COR-L47 (cell line): ENCODE measurements around the gene CHMP1B.
"Not testable (repeated sequence)": the region's sequence is repeated elsewhere in the genome, so short reads cannot be mapped to it uniquely, and the experiment has no call there.

ENCODE experiments used
- DNase-seq: peaks from one replicate; lab custom pipeline; 2025; lab: John Stamatoyannopoulos, UW

CHMP1B gene

DNA sequence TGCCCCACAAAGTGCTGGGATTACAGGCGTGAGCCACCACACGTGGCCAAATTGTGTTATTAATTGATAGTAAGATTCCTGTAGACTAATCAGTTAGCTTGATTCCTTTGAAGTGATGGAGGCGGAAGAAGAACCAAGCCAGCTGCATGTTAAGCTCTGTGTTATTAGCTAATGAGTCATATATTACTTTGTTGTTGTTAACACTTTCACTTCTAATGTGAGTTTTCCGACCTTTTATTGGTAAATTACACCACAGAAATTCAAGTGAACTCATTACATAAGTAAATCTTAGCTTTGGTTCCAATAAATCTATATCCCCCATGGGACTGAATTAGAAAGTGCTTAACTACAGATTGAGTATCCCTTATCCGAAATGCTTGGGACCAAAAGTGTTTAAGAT is 20.3 kb downstream of the CHMP1B start:
- no peak for DNase-seq

DNA sequence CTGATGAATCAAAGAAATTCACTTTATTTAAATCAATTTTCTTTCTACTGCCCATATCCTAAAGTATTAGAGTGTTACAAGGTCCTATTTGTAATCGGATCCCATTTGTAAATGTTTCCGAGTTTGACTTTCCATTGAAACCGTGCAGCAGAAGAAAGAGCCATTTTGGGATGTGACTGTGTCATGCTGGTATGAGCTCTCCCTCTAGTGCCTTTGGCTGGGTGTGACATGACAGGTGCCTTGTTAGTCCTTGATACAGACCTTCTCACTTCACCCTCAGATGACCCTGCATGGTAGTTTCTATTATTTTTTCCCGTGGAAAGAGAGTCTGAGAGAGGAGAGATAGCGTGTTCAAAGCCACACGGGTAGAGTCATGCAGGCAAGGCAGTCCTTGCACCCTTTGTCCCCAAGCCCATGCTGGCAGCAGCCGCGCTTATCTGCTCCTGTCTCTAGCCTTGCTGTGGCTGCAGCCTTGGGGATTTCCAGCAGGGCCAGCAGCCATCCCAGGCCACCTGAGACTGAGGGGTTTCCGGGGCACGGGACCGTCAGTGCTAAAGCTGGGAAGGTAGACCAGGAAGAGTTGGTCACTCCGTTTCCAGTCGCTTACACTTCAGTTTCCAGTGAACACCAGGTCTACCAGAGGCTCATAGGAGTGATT is 21.4 kb downstream of the CHMP1B start:
- DNase-seq, result peak; percentile 11

DNA sequence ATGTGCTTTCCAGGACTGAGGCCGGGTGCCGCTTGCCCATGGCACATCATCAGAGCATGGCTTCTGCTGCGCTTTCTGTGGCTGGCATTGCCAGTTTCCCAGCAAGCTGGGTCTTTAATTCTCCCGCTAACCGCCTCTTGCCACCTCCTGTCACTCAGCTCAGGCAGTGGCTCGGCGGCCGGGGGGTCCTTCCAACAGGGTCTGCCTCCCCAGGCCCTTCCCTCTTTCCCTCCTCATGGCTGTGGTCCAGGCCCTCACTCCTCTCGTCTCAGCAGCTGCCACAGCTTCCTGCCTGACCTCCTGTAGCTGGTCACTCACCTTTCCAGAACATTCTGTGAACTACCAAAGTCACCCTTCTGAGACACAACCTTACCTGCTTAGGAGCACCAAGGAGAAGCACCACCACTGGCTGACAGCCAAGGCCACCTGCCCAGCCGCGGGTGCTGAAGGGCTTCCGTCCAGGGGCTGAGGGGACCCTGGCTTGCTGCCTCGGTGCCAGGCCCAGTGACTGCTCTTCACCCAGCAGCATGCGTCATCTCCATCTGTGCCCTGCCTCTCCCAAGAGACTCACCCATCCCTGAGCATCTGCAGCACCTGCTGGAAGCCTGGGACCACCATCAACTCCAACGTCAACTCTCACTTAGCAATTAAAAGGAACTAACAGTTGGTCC is 22.6 kb downstream of the CHMP1B start:
- no peak for DNase-seq

DNA sequence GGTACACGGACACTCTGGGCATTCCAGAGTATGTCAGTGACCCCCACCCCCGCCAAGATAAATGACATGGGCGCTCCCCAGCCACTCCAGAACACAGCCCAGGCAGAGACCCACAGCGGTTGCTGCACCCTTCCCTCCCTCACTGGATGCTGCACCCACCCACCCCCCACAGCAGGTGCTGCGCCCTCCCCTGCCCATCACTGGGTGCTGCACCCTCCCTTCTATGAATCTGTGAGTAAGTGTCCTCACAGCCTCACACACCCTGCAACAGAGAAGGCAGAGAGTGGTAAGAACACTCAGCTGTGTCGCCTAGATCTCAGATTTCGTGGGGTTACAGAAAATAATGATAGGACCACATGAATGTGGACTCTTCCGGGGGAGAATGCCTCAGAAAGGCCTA is 23.5 kb downstream of the CHMP1B start:
- DNase-seq, result no peak

DNA sequence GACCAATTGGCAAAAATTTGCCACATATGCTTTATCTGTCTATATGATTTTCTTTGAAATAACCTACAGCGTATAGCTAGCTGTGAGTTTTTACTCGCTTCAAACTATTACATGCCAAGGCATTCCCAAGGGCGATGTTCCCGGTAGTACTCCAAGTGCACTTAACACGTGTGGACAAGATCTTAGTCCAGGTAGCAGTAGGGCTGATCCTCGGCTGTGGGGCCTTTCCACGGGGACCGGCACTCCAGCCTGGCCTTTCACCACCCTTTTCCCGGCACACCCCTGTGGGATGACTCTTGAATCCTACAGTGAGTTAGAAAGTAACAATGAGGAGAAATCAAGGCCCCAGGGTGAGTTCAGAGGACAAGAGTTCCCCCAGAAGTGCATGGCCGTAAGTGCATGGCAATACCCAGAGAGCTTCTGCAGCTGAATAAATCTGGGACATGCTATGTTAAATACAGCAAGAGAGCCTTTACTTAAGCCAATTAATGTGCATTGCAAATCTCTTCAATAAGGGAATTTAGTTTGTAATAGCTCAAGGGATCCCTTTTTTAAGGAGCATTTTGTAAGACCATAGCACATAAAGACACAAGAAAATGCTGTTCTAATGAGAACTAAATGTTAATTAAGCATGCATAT is 26.4 kb downstream of the CHMP1B start:
- DNase-seq, result no peak

DNA sequence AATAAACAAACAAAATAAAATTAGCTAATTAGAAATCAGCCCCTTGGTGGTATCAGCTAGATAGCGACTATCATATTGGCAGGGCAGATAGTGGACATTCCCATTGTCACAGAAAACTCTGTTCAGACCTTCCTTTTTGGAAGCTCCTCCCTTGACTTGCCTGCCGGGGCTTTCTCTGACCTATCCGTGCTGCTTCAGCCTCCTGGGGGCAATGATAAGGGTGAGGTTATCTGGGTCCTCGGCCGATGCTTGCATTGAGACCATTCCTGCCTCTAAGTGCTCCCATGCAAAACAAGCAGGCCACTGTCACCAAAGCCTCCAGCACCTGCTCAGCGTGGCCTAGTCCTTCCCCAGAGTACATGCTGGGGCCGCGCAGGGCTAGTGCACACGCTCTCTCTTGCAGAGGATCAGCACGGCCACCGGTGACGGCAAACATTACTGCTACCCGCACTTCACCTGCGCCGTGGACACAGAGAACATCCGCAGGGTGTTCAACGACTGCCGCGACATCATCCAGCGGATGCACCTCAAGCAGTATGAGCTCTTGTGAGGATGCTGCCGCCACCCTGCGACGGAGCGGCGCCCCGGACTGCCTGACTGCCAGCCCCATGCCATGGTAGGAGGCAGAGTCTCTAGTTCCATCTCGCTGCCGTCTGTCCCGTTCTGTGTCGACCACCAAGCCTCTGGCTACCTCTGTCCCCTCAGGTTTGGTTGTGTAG is 29.5 kb downstream of the CHMP1B start:
- no peak for DNase-seq

DNA sequence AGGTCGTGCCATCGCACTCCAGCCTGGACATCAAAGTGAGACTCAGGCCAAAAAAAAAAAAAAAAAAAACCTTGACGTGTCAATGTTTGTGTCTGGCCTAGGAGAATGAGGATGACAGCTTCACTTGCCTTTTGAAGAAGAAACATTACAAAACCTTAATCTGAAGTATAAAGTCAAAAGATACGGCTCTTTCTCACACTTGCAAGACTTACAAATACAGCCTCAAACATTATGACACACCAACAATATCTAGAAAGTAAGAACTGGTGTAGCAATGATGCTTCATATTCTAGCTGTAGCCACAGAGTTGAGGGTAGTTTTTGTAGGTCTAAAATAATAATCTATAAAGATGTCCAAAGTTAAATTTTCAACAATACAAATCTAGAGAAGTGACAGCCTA is 31.4 kb downstream of the CHMP1B start:
- no peak for DNase-seq

DNA sequence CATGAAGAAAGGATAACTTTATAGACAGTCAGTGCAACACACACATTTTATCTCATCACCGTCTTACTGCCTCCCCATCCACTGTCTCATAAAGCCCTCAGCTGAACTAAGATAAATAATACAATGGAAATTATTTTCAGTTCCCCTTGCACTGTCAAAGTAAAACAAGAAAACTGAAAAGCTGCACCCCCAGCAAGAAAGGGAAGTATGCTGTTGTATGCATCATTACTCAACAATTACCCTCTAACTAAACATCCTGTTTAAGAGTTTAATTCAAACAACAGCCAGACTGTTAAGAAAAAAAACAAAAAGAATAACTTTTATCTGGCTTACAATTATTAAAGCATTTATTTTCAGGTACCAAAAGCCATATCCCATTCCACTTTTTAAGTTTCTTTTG is 31.9 kb downstream of the CHMP1B start:
- DNase-seq, result no peak

DNA sequence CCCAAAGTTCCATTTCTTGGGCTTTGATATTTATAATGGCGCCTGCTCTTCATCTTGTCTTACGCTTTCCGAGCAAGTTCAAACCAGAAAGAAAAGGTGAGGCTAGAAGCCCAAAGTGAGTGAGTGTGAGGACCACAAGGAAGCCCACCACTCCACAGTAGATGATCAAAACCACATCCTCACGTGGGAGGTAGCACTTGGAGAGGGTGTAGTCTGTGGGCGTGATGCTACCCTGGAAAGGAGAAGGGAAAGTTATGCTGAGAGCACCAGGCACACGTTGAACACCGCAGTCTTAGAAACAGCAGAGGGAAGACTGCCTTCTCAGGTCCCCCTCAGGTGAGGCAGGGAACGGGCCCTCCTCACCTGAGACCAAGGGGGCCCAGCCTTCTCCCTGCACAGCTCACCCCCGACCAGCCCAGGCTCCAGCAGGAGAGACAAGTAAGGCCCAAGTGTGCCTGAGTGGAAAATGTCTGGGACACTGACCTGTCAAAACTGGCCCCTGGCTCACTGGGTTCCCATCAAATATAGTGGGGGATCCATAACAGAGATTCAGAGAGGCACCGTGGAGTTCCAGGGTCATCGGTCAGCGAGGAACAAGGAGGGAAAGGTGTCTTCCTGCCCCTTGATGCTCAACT is 33.3 kb downstream of the CHMP1B start:
- DNase-seq, result no peak

DNA sequence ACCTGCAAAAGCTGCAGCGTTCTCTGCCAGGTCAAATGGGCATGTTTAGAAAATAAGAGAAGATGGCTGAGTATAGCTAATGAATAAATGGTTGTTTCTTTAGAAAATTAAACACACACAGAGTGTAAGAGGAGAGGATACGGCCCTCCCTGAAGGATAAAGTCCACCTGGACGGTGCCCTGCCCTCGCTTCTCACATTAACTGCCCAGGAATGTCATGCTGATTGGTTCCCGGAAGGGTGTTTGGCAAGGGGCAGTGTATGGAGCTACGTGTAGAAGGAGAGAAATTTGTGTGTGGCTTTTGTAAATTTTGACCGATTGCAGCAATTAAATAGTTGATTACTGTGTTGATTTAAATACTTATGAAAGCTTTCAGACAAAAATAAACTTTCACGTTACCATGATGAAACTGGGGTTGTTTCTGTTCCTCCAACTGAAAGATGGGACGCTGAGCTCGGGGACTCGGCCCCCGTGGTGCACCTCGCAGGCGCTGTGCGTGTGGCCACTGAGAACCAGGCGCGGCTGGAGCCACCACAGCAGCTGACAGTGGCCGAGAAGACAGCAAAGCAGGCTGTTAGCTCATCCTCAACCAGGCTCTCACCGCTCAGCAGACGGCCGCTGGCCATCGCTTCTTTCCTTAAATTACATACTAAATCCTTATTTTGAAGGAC is 34.2 kb downstream of the CHMP1B start:
- no peak for DNase-seq

DNA sequence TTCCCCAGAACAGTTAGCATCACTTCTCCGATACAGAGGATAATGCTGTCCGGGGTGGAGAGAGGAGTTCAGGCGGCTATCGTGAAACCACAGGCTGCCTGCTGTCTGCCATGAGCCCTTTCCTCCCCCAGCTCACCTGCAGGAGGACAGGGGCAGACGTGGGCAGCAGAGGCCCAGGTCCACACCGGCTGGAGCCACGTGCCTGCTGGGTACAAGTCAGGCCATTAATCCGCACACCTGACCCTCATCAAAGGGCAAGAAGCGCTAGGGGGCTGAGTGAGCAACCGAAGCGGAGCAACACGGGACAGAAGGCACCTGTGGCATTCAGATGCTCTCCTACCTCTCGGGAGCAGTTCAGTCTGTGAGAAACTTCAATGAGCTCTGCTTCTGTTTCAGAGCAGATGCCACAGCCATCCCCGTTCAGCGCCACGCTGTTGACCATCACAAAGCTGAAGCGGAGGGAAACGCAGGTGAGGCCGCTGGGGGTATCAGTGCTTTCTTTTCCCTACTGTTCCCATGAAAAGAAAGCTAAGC is 35.4 kb downstream of the CHMP1B start:
- no peak for DNase-seq

DNA sequence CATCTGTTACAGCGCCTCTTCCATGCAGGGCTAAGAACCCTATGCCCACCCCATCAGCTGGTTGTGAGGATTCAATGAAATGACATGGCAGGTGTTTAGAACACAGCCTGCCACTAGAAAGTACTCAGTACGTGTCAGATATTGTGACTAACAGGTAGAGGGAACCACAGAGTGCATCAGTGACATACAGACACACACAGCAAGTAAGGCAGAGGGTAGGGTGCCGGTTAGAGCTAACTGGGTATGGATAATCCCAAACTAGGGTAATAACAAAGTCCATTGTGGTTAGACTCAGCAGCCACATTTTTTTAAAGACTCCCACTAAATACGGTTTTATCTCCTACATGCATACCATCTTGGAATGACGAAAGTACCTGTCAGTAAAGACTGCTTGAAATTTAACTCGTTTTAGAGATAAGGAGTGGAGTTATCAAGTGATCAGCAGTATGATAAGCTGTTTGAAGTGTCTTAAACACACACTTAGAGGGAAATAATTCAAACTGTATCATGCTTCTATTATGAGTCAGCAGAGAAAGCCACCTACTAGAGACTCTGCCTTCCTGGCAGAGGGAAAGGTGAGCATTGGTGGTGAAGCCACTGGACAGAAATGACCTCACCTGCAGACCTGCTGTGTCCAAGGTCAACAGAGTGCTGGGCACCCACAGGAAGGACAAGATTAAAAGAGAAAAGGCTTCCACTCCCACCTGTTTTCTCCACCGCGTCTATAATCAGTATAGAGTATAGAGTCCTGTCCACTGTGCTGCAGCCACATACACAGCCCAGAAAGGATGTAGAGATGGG is 36.3 kb downstream of the CHMP1B start:
- DNase-seq, result no peak

DNA sequence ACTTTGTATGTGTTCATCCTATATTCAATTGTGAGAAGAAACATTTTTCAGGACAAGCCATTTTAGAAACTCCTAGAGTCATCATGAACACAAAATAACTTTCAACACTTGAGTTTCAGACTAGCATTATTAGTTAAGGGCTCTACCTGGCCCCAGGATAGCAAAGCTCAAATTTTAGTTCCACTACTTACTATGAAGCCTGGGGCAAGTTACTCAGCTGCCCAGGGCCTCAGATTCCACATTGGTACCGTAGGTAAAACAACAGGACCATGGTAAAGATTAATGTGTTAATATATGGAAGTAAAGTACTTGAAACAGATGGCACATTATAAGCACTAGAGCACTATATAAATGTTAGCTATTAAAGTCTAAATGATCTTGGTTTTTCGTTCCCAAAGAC is 37.5 kb downstream of the CHMP1B start:
- DNase-seq, result no peak

DNA sequence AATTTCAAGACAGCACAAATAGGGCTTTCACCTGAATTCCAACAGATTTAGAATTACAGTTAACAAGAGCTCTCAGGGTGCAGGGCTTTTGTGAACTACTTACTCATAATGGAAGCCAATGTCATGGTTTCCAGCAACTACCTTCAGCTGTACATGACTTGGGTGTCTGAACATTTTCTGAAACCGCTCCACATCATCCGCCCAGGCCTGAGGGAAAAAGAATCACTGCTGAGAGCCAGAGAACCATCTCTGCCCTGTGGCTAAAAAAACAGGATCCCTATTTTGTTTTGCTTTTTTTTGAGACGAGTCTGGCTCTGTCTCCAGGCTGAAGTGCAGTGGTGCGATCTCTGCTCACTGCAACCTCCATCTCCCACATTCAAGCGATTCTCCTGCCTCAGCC is 38.1 kb downstream of the CHMP1B start:
- no peak for DNase-seq

DNA sequence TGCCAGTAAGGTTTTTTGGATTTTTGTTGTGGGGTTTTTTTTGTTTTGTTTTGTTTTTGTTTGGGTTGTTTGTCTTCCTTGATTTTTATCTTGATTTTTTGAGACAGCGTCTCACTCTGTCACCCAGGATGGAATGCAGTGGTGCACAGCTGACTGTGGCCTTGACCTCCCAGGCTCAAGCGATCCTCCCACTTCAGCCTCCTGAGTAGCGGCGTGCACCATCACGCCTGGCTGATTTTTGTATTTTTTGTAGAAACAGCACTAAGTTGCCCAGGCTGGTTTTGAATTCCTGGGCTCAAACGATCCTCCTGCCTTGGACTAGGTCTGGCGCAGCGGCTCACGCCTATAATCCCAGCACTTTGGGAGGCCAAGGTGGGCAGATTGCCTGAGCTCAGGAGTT is 40.5 kb downstream of the CHMP1B start:
- DNase-seq, result no peak

DNA sequence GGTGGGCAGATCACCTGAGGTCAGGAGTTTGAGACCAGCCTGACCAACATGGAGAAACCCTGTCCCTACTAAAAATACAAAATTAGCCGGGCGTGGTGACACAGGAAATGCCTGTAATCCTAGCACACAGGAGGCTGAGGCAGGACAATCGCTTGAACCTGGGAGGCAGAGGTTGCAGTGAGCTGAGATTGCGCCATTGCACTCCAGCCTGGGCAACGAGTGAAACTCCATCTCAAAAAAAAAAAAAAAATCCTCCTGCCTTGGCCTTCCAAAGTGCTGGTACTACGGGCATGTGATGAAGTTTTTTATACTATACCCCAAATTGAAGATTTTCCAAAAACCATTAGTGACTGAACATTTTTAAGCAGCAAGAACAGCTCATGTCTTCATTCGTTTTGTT is 41.2 kb downstream of the CHMP1B start:
- DNase-seq, result not testable (repeated sequence)

DNA sequence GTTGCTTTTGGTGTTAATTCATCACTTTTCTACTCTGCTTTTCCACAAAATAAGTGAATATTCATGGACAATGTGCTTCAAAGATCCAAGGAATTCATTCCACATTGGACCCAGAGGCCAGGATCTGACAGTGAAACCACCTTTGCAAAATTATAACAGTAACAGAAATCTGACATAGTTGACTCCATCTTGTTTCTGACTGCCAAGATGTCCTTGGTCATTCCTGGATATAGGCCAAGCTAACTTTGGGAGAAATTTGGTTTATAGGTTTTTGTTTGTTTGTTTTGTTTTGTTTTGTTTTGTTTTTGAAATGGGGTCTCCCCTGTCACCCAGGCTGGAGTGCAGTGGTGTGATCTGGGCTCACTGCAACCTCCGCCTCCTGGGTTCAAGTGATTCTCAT is 46.6 kb downstream of the CHMP1B start:
- no peak for DNase-seq

DNA sequence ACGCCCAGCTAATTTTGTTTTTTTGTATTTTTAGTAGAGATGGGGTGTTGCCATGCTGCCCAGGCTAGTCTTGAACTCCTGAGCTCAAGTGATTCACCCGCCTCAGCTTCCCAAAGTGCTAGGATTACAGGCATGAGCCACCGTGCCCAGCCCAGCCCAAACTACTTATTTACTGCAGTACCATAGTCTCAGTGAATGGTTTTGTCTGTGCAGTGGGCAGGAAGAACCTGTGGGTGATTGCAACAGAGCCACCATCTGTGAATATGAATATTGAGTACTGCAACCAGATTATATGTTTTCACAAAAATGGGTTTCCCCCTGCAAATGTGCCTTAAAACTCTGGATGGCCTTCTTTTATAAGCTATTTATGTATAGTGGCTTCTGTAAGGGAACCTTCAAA is 47.9 kb downstream of the CHMP1B start:
- no peak for DNase-seq

DNA sequence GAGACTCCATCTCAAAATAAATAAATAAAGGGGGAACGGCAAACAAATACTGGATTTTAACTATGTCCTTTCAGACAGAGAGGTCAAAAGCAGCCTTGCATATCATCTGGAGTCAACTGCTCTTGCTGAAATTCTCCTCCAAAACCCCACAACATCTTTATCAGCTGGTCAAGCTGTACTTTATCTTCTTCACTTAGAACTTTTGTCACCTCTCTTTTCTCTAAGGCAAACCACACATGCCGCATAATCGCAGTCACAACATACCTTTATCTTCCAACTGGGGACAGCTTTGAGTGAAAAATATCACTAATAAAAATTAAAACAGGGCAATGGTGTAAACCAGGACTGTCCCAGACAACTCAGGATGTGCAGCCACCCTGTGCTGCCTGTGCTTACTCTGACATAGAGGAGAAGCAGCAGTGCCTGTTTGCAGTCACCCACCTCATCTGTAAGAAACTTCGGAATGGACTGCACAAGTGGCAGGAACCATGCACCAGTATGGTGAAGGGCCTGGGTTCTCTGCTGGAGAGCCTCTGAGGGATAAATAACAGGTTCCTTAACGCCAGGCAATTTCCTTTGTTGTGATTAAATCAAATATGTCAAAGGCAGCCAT is 50.7 kb downstream of the CHMP1B start:
- no peak for DNase-seq

DNA sequence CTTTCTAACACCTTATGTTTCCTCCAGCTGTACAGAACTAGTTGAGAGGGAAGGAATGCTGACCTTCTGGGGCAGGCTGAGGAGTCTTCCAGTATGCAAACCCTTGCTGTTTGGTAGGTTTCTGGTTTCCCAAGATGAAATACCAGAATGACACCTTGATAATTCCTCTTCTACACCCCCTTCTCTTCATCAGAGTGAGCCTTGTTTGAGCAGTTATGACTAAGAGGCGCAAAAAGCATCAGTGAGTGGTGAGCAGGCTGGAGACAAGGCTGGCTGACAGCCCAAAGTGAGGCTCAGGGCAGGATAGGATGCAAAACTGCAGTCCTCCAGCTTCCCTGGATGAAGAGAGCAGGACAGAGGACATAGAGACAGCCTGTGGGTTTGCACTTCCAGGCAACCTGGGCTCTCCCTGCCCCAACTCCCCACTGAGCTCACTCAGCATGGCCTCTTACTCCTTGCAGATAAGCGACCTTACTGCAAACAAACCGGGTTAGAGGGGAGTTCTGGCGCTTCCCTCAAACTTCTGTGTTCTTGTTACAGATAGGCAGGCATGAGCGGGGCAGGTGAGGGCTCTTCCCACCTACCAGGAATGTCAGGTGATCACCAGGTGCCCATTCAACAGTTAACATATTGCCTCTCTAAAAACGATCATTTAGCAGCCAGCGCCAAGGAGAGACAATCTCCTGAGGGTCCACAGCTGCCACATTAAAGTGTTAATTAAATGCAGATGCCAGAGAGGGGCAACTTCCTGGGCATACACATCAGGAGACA is 51.5 kb downstream of the CHMP1B start:
- DNase-seq, result peak; percentile 15
